KMS-11 (cell line): ENCODE measurements around the gene SFI1.
"Not testable (repeated sequence)": the region's sequence is repeated elsewhere in the genome, so short reads cannot be mapped to it uniquely, and the experiment has no call there.

Experiments used
- H2AFZ ChIP-seq: fragments of 200-600 bp; sonication (generic); 2 replicates; pipeline ENCODE4 v1.6.1; 2016; ENCODE audit warnings: antibody characterized with exemption, mixed run types, low read depth
- H3K27ac ChIP-seq: fragments of 200-600 bp; sonication (generic); 2 replicates; pipeline ENCODE4 v1.6.1; 2016; ENCODE audit warnings: mild to moderate bottlenecking, mixed run types
- H3K27me3 ChIP-seq: fragments of 200-600 bp; sonication (generic); 2 replicates; pipeline ENCODE4 v1.6.1; 2017; ENCODE audit warnings: mild to moderate bottlenecking, low read depth, mixed run types, moderate library complexity; ENCODE audit not compliant: insufficient read depth
- H3K36me3 ChIP-seq: fragments of 200-600 bp; sonication (generic); 2 replicates; pipeline ENCODE4 v1.6.1; 2017; ENCODE audit warnings: mild to moderate bottlenecking, mixed run types; ENCODE audit not compliant: insufficient read depth
- H3K4me1 ChIP-seq: fragments of 200-600 bp; sonication (generic); 2 replicates; pipeline ENCODE4 v1.6.1; 2016; ENCODE audit warnings: mild to moderate bottlenecking, low read depth, mixed run types; ENCODE audit not compliant: poor library complexity, severe bottlenecking
- H3K4me2 ChIP-seq: fragments of 200-600 bp; sonication (generic); 2 replicates; pipeline ENCODE4 v1.7.0; 2016; ENCODE audit warnings: mild to moderate bottlenecking, mixed run types
- H3K4me3 ChIP-seq: fragments of 200-600 bp; sonication (generic); IDR thresholded peaks from 2 replicates; pipeline ENCODE4 v1.6.1; 2017; ENCODE audit warnings: low read depth, low read length, mixed read lengths; ENCODE audit not compliant: insufficient read depth
- H3K79me2 ChIP-seq: fragments of 200-600 bp; sonication (generic); 2 replicates; pipeline ENCODE4 v1.6.1; 2016; ENCODE audit warnings: low read depth, mixed run types; ENCODE audit not compliant: insufficient read depth
- H3K9ac ChIP-seq: fragments of 200-600 bp; sonication (generic); 2 replicates; pipeline ENCODE4 v1.6.1; 2016; ENCODE audit warnings: mild to moderate bottlenecking, mixed run types
- H4K20me1 ChIP-seq: fragments of 200-600 bp; sonication (generic); 2 replicates; pipeline ENCODE4 v1.6.1; 2016; ENCODE audit warnings: mild to moderate bottlenecking, mixed run types; ENCODE audit not compliant: insufficient read depth
- TF ChIP-seq, protein P1 (sequence below): fragments of 200-600 bp; sonication (generic); conservative IDR thresholded peaks from 2 replicates; pipeline ENCODE4 v1.6.1; 2017; ENCODE audit warnings: low read depth, mild to moderate bottlenecking, antibody characterized with exemption, low read length, moderate library complexity, mixed read lengths

Gene SFI1

DNA sequence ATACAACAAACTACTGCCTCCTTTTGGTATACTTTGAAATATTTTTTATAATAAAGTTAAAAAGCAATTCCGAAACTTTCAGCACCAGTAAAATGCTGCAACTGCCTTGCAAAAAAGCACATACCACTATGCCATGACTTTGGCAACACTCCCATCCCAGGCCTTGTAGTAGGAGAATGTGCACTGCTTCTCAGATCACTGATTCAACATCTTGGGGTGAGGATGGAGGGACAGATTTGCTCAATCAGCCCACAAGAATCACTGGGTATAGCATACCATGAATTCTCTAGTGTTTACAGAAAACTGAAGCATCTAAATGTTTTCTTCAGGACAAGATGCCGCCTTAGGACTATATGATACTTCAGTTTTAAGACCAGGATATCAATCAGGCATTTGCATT, 21.6 kb upstream of the SFI1 start:
- Histone ChIP-seq H3K4me3 (no peak overlapping the region), H3K9ac (no peak overlapping the region), H3K4me2 (no peak overlapping the region), H3K79me2 (peaks cover 27% of the 10 kb centered on the region; the same call in 1 of the 2 replicates), H3K27me3 (no peaks in the 10 kb centered on the region), H3K27ac (no peak overlapping the region), H3K4me1 (no peaks in the 10 kb centered on the region), H3K36me3 (no peaks in the 10 kb centered on the region), H4K20me1 (no peaks in the 10 kb centered on the region), H2AFZ (no peak overlapping the region)
- TF ChIP-seq, protein P1, sequence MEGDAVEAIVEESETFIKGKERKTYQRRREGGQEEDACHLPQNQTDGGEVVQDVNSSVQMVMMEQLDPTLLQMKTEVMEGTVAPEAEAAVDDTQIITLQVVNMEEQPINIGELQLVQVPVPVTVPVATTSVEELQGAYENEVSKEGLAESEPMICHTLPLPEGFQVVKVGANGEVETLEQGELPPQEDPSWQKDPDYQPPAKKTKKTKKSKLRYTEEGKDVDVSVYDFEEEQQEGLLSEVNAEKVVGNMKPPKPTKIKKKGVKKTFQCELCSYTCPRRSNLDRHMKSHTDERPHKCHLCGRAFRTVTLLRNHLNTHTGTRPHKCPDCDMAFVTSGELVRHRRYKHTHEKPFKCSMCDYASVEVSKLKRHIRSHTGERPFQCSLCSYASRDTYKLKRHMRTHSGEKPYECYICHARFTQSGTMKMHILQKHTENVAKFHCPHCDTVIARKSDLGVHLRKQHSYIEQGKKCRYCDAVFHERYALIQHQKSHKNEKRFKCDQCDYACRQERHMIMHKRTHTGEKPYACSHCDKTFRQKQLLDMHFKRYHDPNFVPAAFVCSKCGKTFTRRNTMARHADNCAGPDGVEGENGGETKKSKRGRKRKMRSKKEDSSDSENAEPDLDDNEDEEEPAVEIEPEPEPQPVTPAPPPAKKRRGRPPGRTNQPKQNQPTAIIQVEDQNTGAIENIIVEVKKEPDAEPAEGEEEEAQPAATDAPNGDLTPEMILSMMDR, result no peak

DNA sequence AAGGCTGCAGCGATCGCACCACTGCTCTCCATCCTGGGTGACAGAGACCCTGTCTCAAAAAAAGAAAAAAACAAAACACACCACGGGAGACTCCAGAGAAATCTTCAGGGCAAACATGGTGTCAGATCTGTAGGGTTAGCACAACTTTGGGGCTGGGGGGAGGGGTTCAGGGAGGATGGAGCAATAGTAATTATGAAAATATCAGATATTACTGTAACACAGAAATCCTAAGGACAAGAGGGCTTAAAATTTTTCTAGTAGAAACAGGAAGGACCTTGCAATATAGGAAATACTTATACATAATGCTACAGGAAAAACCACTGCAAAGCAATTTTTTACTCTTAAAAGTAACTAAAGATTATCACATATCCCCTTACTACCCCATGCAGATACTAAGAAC, 20.5 kb upstream of the SFI1 start:
- Histone ChIP-seq H3K27ac (no peak overlapping the region), H4K20me1 (no peaks in the 10 kb centered on the region), H3K27me3 (no peaks in the 10 kb centered on the region), H3K9ac (no peak overlapping the region), H3K4me2 (no peak overlapping the region), H3K79me2 (peaks cover 34% of the 10 kb centered on the region; the same call in 1 of the 2 replicates), H3K36me3 (no peaks in the 10 kb centered on the region), H3K4me3 (no peak overlapping the region), H3K4me1 (no peaks in the 10 kb centered on the region), H2AFZ (no peak overlapping the region)
- TF ChIP-seq, protein P1, result no peak

DNA sequence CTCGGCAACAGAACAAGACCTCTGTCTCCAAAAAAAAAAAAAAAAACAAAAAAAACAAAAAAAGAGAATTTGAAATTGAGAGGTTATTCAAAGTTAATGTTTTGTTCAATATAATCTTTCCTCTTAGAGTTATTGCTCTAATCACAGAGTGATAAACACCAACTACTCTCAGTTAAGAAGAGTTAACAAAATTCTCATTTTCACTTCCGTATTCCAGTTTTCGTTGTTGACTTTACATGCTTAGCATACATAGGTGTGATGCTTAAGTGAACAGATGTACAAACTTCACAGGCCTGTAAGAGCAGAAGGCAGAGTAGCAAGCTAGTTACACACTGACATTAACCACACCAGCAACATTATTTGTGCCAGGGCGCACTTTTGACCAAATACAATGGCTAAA, 19.0 kb upstream of the SFI1 start:
- Histone ChIP-seq H3K4me2 (no peak overlapping the region), H3K27ac (no peak overlapping the region), H3K9ac (no peak overlapping the region), H3K27me3 (no peaks in the 10 kb centered on the region), H4K20me1 (no peaks in the 10 kb centered on the region), H3K79me2 (peaks cover 34% of the 10 kb centered on the region; the same call in 1 of the 2 replicates), H3K36me3 (no peaks in the 10 kb centered on the region), H3K4me1 (no peaks in the 10 kb centered on the region), H3K4me3 (no peak overlapping the region), H2AFZ (no peak overlapping the region)
- TF ChIP-seq, protein P1, result no peak

DNA sequence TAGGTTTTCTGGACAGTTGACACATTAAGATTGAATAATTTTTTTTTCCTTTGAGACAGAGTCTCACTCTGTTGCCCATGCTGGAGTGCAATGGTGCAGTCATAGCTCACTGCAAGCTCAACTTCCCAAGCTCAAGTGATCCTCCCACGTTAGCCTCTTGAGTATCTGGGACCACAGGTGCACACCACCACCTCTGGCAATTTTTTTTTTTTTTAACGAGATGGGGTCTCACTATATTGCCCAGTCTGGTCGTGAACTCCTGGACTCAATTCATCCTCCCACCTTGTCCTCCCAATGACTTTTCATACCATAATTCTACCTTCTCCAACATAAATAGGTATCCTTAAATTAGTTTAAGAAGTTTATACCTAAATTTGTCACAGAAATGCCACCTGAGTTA, 15.2 kb upstream of the SFI1 start:
- H2AFZ ChIP-seq, result no peak overlapping the region
- H3K27ac ChIP-seq, result no peak overlapping the region
- no peak overlapping the region for H3K4me3 ChIP-seq
- H3K36me3 ChIP-seq, result peaks cover 3% of the 10 kb centered on the region; the same call in 1 of the 2 replicates
- no peaks in the 10 kb centered on the region for H3K4me1 ChIP-seq
- TF ChIP-seq, protein P1, result no peak
- no peak overlapping the region for H3K9ac ChIP-seq
- H4K20me1 ChIP-seq, result no peaks in the 10 kb centered on the region
- H3K79me2 ChIP-seq, result peaks cover 45% of the 10 kb centered on the region
- H3K4me2 ChIP-seq, result no peak overlapping the region
- no peaks in the 10 kb centered on the region for H3K27me3 ChIP-seq

DNA sequence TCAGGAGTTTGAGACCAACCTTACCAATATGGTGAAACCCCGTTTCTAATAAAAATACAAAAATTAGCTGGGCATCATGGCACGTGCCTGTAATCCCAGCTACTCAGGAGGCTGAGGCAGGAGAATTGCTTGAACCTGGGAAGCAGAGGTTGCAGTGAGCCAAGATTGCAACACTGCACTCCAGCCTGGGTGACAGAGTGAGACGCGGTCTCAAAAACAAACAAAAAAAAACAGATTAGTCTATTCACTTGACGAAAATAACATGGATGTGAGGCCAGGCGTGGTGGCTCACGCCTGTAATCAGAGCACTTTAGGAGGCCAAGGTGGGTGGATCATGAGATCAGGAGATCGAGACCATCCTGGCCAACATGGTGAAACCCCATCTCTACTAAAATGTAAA, 13.9 kb upstream of the SFI1 start:
- not testable (repeated sequence) for H3K36me3 ChIP-seq

DNA sequence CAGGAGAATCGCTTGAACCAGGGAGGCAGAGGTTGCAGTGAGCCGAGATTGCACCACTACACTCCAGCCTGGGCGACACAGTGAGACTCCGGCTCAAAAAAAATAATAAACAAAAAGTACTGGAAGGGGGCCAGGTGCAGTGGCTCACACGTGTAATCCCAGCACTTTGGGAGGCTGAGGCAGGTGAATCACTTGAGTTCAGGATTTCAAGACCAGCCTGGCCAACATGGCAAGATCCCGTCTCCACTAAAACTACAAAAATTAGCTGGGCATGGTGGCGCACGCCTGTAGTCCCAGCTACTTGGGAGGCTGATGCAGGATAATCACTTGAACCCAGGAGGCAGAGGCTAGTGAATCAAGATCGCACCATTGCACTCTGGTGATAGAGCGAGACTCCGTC, 10.0 kb upstream of the SFI1 start:
- H4K20me1 ChIP-seq, H3K27ac ChIP-seq, H3K4me3 ChIP-seq, H3K36me3 ChIP-seq, H3K4me2 ChIP-seq, H3K27me3 ChIP-seq, H2AFZ ChIP-seq, H3K9ac ChIP-seq: not testable (repeated sequence)
- H3K79me2 ChIP-seq, result peaks cover 50% of the 10 kb centered on the region
- H3K4me1 ChIP-seq, result peaks cover 21% of the 10 kb centered on the region

More for the DNA sequence above, 13.9 kb upstream of the SFI1 start:
- not testable (repeated sequence) for H3K4me1 ChIP-seq, H3K4me3 ChIP-seq, H3K27ac ChIP-seq, H3K4me2 ChIP-seq, H4K20me1 ChIP-seq, H3K9ac ChIP-seq, H3K27me3 ChIP-seq, H2AFZ ChIP-seq
- H3K79me2 ChIP-seq, result peaks cover 43% of the 10 kb centered on the region
